HG02588 (cell line): Measurements from ENCODE around the gene STAT2.
"Not testable (repeated sequence)": the region's sequence is repeated elsewhere in the genome, so short reads cannot be mapped to it uniquely, and the experiment has no call there.

ENCODE experiments used
- ATAC-seq: cut with Tn5 transposase; IDR thresholded peaks from one replicate; pipeline ENCODE4 v1.9.1; 2021; ENCODE audit warnings: mild to moderate bottlenecking, moderate library complexity; ENCODE audit not compliant: unreplicated experiment

STAT2 gene

DNA sequence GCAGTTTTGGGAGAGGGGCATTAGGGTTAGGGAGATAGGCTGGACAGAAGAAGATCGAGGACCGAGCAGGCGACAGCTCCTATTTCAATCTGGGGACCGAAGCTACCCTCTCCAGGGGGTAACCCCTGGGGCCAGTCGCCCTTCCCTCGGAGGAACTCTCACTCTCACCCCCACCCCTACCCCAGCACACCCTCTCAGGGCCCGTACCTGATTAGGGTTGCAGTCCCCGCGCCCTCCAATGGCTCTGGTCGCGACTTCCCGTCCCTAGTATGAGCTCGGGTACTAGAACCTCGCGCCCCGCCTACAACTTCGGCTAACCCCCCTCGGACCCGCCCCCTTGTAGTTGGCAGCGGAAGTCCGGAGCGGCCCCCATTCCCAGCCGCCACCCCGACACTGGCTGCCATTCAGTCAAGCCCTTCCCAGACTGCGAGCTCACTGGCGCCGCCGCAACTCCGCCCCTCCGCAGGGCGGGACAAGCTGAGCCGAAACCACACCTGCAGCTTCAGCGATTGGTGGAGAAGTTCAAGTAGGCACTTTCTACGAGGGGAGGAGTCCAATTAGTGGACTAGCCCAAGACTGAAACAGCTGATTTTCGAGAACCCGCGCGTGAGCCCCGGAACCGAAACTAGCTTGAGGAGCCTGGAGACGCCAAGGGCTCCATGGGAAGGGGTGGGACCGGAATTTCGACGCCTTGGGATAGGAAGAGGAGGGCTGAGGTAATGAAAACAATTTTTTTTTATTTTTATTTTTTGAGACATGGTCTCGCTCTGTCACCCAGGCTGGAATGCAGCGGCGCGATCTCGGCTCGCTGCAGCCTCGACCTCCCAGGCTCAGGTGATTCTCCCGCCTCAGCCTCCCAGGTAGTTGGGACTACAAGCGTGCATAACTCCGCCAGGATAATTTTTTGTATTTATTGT lies at the start of gene STAT2:
Gene STAT2, minus strand, starts transcription at position 257 of the 917 bp plus-strand sequence. CDS start 3,536 bp downstream, outside the sequence.
- peak; percentile 93 for ATAC-seq

DNA sequence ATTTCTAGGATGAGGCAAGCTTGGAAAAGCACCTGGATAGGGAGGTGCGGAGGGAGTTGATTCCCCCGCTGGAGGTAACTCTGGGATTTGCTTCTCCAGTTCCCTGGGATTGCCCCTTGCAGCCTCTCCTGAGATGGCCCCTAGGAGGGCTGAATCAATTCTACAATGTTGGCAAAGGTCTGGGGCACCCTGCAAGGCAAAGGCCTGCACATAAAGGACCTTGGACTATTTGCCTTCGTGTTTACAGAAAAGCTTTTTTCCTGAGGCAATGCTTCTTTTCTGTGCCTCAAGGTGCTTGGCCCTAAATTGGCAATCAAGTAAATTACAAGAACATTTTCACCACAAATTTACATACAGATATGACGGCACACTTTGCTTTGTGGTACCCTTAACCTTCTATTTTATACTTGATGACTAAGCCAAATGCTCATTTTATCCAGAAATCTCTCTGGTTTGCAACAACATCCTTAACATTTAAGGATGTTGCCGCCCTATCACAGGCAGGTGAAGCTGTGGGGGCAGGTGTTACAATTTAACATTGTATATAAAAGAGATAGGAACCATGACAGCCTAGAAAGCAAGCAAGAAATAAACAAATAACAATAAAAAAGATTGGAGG lies 49.0 kb upstream of the STAT2 start:
- no peak for ATAC-seq

DNA sequence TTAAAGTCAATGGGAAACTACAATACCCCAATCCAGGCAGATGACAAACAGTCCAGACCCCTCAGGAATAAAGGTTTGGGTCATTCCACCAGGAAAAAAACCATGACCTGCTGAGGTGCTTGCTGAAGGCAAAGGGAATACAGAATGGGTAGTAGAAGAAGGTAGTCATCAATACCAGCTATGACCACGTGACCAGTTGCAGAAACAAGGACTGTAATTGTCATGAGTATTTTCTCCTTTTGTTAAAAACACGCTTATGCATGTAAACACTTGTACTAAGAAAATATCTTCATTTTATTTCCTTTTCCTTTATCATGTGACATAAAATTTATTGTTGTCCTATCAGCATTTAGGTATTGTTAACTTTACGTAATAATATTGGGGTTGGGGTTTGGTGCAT lies 44.3 kb upstream of the STAT2 start:
- not testable (repeated sequence) for ATAC-seq

DNA sequence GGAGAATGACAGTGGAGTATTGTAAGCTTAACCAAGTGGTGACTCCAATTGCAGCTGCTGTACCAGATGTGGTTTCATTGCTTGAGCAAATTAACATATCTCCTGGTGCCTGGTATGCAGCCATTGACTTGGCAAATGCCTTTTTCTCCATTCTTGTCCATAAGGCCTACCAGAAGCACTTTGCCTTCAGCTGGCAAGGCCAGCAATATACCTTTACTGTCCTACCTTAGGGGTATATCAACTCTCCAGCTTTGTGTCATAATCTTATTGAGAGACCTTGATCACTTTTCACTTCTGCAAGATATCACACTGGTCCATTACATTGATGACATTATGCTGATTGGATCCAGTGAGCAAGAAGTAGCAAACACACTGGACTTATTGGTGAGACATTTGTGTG lies 41.7 kb upstream of the STAT2 start:
- ATAC-seq = not testable (repeated sequence)

DNA sequence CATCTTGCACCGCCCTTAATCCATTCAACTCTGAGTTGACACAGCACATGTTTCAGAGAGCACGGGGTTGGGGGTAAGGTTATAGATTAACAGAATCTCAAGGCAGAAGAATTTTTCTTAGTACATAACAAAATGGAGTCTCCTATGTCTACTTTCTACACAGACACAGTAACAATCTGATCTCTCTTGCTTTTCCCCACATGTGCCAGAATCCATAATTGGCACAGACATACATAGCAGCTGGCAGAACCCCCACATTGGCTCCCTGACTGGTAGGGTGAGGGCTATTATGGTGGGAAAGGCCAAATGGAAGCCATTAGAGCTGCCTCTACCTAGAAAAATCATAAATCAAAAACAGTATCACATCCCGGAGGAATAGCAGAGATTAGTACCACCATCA lies 41.2 kb upstream of the STAT2 start:
- ATAC-seq = not testable (repeated sequence)

DNA sequence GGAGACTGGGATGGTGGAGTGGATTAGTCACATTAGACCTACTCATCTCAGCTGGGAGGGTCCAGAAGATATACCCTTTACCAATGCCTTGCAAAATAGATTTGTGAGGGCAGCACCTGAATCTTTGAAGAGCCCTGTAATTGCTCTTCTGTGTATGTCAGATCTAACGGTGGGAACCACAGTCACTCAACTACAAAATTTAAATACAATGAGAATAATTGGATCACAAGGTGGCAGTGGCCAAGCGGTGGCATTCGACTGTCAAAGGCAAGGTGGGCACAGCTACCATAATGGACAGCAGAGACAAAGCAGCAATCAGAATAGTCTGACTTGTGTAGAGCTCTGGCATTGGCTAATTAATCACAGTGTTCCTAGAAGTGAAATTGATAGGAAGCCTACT lies 39.6 kb upstream of the STAT2 start:
- ATAC-seq = not testable (repeated sequence)

DNA sequence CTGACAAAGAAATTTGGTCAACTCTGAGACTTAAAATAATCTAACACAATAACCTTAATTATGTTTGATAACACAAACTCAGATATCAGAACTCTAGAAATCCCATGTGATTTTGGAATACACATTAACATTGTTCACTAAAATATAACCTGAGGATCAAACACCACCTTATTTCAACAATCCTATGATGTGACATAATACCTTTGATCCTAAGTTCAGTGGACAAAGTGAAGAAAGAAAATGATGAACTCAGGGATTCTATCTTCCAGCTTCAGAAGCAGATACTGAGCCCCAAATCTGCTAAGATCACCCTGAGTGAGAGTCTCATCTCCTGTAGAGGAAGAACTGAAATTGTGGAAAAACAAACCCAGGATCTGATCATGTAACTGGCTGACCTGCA lies 38.4 kb upstream of the STAT2 start:
- ATAC-seq = no peak

DNA sequence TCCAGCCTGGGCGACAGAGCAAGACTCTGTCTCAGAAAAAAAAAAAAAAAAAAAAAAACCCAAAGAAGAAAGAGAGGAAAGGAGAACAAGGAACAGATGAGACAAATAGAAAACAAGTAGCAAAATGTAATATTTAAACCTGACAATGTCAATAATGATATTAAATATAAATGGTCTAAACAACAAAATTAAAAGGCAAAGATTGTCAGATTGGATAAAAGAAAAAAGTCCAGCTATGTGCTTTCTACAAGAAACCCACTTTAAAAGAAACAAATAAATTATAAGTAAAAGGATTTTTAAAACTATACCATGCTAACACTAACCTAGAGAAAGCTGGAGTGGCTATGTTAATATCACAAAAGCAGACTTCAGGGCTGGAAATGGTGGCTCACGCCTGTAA lies 32.4 kb upstream of the STAT2 start:
- no peak for ATAC-seq

DNA sequence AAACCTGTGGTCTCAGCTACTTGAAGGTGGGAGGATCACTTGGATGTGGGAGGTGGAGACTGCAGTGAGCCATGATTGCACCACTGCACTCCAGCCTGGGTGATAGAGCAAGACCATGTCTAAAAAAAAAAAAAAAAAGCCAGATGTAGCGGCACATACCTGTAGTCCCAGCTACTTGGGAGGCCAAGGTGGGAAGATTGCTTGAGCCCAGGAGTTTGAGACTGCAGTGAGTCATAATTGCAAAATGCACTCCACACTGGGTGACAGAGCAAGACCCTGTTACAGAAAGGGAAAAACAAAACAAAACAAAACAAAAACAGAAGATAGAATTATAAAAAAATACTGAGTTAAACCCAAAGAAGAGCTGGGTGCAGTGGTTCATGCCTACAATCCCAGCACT lies 31.8 kb upstream of the STAT2 start:
- ATAC-seq = no peak

DNA sequence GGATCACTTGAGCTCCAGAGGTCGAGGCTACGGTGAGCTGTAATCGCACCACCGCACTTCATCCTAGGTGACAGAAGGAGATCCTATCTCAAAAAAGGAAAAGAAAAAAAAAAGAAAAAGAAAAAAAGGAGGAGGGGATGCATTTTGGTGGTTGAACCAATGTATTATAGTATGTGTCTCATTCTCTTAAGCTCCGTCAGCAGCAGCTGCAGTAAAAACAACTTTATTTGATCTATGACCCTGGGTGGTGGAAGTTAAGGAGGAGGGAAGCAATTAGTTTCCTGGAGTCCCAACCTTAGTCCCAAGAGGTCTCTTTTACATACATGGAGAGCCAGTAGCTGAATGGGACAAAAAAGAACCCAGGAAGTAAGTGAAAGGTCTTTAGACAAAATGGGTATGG lies 29.5 kb upstream of the STAT2 start:
- no peak for ATAC-seq

DNA sequence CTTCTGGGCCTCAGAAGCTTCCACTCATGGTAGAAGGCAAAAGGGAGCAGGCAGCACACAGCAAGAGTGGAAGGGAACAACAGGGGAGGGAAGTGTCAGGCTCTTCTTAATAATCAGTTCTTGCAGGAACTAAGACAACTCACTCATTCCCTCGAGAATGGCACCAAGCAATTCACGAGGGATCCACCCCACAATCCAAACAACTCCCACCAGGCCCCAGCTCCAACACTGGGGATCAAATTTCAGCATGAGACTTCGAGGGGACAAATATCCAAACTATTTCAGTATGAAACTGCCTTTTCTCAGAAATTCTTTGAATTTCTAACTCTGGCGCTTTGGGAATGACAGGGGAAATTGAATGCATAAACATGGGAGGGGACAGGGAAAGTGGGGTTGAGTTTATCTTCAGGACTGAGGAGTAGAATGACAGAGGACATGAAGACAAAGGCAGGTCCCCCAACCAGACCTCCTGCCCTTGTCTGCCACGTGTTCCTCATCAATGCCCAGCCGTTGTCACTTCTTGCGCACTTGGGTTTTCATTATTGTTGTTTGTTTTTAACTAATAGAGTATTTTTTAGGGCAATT lies 27.3 kb upstream of the STAT2 start:
- no peak for ATAC-seq

DNA sequence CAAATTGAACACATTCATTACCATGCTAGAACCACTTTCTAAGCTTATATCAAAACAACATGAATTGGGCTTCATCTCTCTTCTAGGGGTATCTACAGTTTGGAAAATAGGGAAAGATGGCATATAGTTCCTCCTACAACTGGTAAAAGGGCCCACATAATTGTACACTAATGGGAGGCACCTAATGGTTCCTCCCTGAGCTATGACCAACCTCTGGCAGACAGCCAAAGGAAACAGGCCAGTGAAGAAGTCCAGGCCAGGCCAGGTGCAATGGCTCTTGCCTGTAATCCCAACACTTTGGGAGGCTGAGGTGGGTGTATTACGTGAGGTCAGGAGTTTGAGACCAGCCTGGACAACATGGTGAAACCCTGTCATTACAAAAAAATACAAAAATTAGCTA lies 26.0 kb upstream of the STAT2 start:
- no peak for ATAC-seq

DNA sequence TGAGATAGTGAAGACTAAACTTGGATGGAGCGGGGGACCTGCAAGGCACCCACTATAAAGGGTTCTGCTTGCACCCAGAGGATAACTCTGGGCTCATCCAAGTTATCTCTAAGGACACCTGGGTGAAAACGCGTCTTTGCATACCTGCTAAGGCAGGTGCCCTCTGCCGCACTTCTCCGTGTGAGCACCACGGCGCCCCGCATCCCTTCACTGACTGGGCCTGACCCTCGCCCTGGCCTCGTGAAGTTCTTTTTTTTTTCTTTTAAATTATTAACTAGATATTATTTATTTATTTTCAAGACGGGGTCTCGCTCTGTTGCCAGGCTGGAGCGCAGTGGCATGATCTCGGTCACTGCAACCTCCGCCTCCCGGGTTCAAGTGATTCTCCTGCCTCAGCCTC lies 22.7 kb upstream of the STAT2 start:
- ATAC-seq = no peak

DNA sequence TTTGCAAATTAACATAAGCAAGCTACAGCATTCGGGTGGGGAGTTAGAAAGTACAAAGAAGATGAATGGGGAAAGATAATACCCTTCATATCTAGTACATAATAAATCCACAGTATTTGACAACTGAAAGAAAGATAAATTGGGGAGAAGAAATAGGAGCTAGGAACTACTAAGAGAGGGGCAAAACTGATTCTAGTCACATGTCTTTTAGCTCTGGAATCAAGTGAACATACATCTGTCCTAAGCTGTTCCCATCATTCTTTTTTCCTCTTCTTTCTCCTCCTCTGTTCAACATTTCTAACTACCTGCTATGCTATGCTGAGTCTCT lies 18.0 kb upstream of the STAT2 start:
- no peak for ATAC-seq

DNA sequence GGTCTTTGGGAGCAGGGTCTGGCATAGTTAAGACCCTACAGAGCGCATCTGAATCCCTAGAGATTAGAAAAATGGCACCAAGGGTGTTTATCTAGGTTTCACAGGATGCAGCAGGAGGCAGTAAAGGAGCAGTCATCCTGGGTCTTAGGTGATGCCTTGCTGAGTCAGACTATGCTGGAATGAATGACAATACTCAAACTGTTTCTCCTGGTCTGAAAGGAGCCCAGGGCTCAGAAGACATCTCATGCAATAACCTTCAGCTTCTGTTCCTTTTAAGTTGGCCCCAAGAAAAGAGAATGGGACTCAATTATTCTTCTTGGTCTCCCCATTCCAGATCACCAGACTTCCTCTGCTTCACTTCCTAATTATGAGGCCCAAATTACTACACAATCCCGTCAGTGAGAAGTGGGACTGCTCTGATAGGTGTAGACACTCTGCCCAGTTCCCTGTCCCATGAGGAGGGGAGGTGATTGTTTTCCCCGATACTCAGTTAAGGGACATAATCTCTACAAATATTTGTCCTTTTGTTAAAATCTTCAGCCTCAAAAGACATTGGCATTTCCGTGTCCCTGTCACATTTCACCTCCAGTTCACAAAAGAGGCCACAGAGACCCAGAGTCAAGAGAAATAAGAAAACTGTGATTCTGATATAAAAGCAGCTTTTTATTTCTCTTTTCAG lies 17.5 kb upstream of the STAT2 start:
- no peak for ATAC-seq

DNA sequence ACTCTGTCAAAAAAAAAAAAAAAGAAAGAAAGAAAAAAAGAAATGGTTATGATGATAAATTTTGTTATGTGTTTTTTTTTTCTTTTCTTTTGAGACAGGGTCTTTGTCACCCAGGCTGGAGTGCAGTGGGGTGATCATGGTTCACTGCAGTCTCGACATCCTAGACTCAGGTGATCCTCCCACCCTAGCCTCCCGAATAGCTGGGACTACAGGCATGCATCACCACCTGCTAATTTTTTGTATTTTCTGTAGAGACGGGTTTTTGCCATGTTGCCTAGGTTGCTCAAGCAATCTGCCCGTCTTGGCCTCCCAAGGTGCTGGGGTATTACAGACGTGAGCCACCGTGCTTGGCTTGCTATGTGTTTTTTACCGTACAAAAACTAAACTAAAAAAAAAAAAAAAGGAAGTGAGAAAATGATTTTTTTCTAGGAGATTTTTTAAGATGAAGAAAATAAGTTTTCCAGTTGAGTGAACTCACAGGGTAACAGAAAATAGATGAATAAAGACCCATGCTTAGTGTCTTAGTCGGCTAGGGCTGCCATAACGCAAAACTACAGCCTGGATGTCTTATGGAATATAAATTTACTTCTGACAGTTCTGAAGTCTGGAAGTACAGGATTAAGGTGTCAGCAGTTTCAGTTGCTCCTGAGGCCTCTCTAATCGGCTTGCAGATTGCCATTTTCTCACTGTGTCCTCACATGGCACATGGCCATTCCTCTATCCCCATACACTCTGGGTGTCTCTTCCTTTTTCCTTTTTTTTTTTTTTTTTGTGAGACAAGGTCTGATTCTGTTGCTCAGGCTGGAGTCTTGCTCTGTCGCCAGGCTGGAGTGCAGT lies 15.9 kb upstream of the STAT2 start:
- ATAC-seq = peak; percentile 73

DNA sequence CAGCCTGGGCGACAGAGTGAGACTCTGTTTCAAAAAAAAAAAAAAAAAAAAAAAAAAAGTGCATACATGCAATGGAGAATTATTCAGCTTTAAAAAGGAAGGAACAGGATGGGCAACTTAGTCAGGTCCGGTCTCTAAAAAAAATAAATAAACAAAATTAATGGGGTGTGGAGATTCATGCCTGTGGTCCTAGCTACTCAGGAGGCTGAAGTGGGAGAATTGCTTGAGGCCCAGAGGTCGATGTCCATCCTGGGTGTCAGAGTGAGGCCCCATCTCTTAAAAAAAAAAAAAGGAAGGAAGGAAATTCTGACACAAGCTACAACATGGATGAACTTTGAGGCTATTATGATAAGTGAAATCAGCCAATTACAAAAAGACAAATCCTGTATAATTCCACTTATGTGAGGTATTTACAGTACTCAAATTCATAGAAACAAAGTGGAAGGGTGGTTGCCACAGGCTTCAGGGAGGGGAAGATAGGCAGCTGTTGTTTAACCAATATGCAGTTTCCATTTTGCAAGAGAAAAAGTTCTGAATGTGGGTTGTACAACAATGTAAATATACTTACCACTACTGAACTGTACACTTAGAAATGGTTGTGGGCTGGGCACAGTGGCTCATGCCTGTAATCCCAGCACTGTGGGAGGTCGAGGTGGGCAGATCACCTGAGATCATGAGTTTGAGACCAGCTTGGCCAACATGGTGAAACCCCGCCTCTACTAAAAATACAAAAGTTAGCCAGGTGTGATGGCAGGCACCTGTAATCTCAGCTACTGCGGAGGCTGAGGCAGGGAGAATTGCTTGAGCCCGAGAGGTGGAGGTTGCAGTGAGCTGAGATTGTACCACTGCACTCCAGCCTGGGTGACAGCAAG lies 15.1 kb upstream of the STAT2 start:
- ATAC-seq = peak; percentile 19

DNA sequence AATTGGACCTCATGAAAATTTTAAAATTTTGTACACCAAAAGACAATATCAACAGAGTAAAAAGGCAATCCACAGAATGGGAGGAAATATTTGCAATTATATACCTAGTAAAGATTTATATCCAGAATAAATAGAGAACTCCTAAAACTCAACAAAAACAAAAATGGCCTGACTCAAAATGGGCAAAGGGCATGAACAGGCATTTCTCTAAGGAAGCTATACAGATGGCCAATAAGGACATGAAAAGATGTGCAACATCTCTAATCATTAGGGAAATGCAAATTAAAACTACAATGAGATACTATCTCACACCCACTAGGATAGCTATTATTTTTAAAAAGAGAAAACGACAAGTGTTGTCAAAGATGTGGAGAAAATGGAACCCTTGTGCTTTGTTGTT lies 13.6 kb upstream of the STAT2 start:
- no peak for ATAC-seq

DNA sequence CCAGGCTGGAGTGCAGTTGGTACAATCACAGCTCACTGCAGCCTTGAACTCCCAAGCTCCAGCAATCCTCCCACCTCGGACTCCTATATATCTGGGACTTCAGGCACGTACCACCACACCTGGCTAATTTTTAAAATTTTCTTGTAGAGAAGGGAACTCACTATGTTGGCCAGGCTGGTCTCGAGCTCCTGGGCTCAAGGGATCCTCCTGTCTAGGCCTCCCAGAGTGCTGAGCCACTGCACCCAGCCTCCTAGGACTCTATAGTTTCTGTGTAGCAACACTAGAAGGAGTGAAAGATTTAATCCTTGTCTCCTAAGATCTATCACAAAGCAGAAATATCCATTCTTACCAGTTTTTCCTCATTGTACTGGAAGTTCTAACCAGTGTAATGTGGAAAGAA lies 7.0 kb upstream of the STAT2 start:
- ATAC-seq = no peak
